Fibroblast of skin of right biceps (primary cell): ENCODE data around the gene KLF7.
A peak's percentile ranks its signal among the peaks of the same experiment; 100 is the strongest.

Source experiments
- DNase-seq: peaks from one replicate; pipeline ENCODE4 v3.0.0-alpha.2; 2013

Gene KLF7

DNA sequence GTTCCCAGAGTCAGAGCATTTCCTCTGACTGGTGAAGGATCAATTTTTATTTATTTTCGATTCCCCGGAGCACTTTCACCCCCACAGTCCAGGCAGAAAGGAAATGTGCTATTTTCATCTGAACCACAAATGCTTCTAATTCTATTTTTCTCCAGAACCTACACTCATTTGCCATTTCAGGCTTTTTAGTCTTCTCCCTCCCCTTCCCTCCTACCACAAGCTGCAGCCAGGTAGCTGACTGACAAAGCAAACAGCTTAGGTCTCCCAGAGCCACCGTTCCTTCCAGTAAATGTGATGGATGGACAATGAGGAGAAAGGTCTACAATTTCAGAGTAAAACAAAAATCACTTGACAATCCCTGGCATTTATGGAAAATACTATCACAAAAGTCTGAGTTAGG, 76.9 kb downstream of the KLF7 start:
- no peak for DNase-seq

DNA sequence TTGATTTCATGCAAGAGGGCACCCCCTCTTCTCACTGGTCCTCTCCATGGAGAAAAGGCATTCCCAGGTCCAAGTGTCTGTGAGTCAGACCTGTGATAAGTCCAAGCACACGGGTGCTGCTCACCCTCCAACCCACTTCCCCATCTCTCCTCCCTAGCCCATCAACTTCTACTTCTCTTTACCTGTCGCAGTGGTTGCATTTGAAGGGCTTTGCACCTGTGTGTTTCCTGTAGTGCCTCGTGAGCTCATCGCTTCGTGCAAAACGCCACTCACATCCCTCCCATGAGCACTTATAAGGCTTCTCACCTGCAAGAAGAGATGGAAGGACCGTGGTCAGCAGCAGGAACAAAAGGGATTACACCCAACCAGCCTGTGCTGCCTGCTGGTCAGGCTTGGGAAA, 77.5 kb downstream of the KLF7 start:
- DNase-seq: no peak

DNA sequence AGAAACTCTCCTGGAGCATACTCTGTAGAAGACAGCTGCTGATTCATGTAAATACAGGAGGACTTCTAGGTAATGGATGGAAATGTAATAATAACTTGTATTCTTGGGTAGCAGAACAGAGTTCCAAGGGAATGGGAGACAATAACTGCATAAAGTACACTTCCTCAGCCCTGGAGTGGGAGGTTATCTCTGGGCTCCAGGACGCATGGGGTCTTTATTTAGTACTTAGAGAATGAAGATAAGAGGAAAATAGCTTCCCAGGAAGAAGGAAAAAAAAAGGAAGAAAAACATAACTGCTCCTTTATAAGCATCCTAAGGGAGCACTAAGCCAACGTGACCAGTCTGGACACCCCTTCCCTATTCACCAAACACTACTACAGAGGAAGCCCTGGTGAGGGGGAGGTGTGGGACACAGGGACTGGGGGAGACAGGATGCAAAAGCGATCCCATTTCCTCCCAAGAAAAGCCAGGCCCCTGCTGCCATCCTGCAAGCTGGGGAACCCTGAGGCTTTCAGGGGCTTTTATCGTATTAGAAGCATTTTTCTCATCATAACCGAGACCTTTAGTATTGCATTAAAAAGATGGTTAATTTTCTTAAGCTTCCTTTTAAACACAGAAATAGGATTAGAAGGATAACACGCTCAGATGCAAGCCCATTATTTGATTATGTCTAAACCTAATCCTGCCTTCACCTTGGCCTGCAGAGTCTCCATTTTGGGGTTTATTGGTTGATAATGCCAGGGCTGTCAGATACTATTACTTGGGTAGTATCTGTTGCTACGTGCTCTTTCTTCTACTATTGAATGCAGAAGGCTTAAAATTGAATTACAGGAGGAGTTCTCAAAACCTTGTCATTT, 78.5 kb downstream of the KLF7 start:
- no peak for DNase-seq

DNA sequence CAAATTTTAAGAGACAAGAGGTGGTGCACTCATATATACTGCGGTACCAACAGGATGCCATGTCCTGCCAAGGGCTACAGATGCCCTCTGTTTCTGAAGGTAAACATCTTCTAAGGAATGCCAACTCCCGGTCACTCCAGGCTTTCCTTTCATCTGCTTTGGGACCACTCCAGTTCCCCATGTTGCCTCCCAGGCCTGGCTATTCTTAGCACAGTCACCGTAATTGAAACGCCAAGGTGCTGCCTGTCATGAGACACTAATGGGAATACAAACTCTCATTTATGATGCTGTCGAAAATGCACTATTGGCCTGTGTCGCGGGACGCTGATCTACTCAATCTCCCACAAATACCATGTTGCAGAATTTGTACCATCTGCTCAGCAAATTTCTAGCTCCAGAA, 79.6 kb downstream of the KLF7 start:
- no peak for DNase-seq

DNA sequence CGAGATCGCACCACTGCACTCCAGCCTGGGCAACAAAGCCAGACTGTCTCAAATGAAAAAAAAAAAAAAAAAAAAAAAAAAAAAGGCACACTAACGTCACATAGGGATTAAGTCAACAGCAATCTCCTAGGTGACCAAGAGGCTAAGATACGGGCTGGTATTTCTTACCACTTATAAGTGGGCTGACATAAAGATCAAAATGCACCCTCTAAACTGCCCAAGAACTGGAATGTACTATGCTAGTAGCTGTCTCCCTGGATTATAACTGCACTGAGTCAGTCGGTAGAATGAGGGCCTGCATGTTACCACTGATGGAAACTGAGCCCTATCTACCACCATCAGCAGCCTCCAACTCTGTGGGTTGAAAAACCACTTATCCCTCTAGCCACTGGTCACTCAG, 80.6 kb downstream of the KLF7 start:
- DNase-seq: no peak

DNA sequence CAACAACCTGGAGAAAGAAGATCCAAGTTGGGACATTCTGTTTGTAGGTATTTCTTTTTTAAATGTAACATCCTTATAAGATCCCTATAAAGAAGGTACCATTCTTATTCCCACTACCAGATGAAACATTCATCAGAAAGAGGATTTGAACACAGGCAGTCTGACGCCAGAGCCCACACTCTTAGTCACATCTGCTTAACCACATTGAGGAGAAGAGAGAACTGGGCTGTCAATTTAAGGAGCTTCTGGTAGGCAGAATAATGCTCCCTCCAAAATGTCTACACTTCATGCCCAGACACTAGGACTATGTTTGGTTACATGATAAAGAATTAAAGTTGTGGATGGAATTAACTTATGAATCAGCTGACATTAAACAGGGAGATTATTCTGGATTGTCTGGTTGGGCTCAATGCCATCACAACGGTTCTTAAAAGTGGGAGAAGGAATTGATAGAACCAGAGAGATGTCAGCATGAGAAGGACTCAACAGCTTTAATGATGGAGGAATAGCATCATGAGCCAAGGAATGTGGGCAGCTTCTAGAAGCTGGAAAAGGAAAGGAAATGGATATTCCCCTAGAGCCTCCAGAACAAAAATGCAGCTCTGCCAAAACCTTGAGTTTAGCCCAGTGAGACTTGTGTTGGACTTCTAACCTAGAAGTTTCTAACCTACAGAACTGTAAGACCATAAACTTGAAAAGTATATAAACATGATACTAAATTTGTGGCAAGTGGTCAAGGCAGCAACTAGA, 82.2 kb downstream of the KLF7 start:
- DNase-seq: peak; percentile 32

DNA sequence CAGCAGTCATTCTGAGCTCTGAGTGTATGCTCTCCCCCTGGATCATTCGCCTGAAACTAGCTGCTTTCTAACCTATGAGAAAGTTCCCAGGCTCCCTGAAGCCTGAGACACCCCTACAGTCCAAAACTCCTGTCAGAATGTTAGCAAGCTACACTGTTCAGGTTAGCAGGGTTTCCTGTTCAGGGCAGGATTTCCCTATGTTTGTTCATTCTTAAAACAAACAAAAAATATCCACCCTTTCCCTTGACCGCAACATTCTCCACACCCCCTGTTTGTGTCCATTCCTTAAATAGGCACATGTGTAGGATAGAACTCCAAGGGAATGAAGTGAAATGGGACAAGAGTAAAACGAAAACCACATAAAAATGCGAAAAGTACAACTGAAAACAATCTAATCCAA, 83.1 kb downstream of the KLF7 start:
- no peak for DNase-seq

DNA sequence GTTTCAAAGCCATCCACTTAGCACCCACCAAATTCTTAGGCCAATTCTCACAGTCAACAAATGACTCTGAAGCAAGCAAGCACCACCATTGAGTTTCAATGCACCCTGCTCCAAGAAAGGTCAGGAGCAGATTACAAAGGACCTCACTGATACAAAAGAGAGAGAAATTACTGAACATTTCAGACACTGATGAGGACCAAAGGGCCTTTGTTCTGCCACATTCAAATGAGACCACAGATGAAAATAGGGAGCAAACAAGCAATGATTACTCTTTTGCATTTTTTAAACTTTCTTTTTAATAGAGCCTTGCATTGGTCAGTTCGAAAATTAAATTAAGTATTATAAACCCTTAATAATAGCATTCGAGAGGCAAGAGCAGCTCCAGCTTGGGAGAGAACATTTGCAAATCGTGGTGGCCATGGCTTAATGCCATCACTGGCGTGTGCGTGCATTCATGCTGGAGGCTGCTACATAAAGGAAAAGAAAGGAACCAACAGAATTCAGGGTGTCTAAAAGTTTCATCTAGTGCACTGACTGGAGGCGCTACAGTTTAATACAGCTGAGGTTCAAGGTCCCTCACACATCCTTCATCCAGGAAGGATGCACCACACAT, 87.5 kb downstream of the KLF7 start:
- DNase-seq: no peak

DNA sequence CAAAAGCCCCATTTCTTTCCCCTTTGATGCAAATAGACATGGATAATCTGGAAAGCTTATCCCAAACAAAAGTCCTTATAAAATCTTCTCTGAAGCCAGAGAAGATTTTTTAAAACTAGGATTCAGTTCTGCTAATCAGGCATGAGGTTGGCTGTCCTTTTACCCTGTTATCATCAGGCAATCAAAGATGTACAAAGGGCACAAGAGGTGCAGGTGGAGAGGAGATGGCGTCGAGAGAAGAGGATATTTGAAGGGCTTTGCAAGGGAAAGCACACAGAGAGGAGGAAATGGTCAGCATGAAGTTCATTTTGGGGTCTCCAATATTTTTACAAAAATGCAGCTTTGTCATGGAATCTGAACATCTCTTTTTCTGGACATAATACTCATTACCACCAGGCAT, 88.5 kb downstream of the KLF7 start:
- DNase-seq: no peak

DNA sequence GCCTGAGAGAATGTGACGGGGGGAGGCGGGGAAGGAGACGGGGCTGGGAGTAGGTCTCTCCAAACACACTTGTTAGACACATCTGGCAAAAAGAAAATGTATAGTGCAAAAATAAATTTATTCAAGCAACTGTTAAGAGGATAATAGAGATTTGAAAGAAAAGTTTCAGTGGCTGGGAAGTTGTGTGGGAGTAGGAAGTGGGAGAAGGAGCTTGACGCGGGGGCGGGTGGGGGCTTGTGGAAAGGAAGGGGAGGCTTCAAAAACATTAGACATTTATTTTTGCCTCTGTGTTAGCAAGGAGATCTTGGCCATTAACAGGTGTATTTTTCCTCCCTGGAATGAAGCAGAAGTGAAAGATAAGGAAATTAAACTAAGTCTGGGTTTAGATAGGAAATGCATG, 90.3 kb downstream of the KLF7 start:
- no peak for DNase-seq

DNA sequence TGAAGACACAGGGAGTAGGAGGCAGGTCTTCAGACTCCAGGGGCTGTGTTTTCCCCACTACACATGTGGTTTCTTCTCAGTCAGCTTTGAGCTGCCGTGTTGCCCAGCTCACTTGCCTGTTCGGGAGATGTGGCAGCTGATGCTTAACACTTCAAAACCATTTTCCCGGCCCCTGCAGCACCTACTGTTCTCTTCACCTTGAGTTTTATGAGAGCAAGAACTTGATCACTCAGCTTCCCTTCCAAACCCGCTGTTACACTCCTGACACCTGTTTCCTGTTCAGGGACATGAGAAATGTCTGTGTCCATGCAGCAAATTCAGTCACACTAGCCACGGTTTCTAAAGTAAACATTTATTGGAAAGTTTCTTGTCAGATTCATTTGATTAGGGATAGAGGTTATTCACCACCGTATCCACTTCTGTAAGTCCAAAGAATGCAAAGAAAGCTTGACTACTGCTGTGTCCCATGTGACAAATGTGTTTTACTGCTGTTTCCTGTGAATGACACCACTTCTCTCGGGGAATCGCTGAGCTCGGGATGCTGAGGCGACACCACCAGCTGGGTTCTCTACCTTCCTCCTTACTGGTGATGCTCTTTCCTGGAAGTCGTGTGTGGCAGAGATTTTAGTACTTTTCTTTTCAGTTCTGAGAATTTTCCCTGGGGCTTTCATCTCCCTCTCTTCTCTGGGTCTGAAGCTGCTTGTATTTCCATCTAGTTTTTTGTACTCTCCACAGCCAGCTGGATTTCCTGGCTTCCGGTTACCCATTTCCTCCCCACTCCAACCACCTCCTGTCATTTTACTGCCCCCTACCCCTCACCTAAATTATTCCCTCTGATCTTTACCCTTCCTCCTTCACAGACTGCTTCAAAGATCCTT, 91.7 kb downstream of the KLF7 start:
- DNase-seq: peak; percentile 27

DNA sequence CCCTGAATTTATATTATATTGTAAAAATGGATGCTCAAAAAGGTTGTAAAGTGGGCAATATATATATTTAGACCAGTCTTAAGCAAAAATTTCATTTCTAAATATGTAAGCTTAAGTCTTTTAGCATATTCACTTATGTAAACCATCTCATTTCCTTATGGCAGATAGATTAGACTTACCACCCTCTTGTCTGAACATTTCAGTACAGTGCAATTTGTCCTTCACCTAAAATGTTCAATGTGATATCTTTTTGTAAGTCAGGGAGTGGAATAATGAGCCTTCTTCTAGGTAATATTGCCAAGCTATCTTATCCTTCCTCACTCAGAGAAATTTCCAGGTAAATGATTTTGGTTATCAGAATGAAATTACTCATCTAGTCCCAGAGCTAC, 92.3 kb downstream of the KLF7 start:
- DNase-seq: no peak

DNA sequence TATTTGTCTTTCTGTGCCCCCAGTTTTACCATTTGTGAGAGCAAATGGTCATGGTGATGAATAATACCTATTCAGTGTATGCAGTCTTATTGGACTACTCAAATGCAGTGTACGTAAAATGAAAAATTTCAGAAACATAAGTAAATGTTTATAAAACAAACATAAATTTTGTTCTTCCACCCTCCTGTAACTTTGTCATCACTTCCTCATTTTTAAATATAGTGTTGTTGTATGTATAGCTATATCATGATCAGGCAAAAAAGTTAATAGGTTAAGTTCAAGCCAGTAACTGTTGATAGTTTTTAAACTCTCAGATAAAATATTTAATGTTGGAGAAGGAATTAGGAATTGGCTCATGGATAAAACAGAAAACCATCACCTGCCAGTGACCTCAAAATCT, 93.2 kb downstream of the KLF7 start:
- DNase-seq: no peak

DNA sequence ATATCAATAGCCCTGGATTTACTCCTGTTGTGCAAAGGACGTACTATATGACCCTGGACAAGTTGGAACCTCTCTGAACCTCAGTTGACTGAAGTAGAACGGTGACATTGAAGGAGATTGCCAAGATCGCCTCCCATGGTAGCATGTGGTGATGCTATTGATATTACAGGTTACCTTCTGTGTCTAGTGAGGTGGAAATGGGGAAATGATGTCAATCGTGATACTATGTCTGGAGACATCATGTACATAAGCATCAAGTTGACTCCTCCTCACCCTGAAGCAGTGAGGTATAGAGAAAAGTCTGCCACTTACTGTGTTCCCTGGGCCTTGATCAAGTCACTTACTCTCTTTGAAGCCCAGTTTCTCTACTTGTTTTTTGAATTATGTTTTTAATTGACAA, 93.9 kb downstream of the KLF7 start:
- DNase-seq: no peak

DNA sequence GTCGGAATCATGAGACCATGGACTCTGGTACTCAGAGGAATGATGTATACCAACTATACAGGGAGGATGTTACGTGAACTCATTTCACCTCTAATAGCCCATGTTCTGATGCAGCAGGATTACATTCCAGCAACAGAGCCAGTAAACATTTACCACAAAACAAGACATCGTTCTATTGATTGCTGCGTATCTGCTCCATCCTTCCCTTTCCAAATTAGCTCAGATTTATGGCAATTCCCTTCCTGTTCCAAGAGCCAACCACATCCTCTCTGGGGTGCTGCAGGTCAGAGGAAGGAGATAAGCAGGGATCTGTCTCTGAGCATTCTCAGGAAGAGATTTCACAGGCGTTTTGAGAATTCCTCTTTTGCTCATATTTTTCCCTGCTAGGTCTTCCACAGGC, 98.3 kb downstream of the KLF7 start:
- DNase-seq: peak; percentile 23

DNA sequence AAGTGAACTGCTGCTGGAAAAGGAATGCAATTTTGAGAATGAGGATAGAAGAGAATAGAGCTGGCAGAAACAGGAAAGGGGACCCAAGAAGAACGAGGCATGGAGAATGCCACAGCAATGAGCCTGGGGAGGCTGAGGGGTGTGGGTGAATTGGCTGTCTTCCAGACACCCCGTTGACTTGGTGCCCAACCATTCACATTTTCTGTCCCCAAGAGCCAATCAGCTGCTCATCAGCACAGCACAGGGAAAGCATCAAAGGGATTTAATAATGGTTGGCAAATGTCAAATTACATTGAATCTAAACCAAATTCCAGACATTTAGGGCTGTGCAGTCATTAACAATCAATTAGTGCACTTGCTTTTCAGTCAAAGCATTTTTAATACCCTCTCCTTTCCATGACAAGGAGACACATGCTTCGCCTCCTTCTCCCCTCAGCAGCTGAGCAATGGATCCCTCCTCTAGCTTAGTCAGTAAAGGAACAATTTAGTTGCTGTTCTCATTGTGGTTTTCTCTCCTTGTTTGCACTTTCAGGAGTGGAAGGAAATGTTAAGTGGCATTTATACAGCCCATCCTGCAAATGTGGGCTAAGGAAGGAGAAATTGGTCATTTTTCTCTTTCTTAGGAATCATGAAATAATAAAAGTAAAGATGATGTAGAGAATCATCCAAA, 98.8 kb downstream of the KLF7 start:
- DNase-seq: no peak

DNA sequence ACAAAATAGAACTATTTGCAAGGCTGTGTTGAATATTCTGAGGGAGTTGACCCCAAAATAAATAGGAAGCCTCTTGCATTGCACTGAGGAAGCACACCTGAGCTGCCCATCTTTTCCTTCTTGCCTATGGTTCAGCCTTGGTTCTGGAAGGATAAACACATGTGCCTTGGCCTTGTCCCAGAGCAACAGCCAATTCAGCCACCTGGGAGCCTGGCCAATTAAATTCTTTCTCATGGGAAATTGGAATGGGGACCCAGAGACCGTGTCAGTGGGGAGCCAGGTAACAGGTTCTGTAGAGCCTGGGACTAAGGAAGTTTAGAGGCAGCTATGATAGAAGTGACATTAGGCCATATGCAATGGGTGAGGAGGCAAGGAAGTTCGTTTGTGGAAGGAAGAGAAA, 99.6 kb downstream of the KLF7 start:
- DNase-seq: no peak

DNA sequence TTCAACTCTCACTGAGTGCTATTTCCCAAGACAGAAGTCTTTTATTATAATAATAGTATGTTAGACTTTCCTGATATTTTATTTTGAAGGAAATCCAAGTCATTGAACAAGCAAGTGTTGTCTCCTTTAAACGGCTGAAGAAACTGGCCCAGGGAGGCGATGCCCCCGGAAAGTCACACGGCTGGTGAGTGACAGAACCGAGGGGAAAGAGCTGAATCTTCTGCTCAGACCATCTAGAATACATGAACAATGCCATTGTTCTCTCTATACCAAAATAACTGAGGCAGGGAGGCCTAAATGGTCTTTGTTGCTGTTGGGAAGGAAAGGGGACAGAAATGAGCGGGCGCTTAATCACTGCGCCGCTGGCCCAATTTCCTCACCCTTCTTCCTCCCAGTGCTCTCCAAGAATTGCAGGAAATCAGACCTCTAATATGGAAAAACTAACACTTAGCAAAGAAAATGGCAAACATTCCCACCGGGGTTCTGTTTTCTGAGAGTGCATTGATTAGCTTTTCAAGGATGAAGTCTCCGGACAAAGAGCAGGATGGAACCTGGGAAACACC, 101.5 kb downstream of the KLF7 start:
- no peak for DNase-seq

DNA sequence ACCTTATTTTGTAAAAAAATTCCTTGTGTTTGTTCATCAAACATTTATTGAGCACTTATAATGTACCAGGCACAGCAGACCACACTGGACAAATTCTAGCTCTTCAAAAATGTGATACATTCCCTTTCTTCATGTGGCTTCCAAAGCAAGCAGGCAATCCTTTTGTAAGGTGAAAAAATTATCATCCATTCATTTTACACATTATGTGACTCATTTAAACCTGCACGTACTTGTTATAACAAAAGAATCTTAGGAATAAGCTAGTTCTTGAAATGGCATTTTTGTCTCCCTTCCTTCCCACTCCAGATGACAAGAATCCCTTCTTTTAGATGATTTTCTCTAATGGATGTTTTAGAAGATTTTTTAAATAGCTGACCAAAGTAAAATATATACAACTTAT, 104.6 kb downstream of the KLF7 start:
- no peak for DNase-seq

DNA sequence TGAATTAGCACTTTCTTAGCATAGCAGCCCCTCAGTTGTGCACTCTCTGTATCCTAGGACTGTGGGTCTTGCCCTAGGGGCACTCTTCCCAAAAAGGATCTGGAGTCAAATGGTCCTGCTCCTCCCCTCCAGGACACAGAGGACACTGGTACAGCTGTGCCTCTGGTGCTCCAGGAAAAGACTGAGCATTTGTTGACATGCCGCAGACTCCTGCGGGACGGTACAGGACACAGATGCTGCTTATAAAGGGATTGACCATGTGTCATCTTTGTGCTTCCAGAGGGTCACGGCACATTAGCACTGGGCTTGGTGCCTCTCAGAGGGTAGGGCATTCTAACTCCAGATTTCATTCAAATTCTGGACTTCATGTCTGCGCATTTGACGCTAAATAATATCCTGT, 110.5 kb downstream of the KLF7 start:
- DNase-seq: no peak

DNA sequence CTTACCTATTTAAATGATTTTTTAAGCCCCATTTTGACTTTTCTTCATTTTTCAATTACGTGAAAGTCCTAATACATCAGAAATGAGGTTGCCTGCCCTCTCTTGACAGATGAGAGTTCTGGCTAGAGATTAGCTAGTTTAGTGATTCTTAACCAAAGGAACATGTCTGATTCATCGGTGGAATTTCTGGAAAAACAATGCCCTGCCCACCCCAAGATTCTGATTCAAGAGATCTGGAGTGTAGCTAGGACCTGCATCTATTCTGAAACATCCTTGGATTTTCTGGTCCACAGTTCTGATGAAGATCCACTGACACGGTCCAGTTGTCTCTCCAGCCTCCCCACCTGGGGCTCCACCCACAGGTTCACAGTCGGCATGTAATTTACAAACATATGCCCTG, 111.2 kb downstream of the KLF7 start:
- DNase-seq: peak; percentile 47

DNA sequence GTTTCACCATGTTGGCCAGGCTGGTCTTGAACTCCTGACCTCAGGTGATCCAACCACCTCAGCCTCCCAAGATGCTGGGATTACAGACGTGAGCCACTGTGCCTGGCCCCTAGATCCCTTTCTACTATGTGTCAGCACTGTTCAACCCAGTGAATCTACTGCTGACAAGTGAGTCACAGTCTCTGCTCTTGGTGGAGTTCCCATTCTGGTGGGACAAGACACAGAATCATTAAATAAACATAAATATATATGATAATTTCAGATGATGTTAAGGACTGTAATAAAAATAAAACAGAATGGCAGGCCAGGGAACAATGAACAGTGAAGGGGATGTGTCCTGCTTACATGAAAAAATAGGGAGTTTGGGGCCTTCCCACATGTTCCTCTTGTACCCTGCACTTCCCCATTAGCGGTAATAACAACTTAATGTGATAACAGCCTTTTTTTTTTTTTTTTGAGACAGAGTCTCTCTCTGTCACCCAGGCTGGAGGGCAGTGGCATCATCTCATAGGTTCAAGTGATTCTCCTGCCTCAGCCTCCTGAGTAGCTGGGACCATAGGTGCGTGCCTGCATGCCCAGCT, 114.3 kb downstream of the KLF7 start:
- DNase-seq: peak; percentile 83
